NT2/D1 (cell line): Measurements from ENCODE around the gene MEX3A.
"Not testable (repeated sequence)": the region's sequence is repeated elsewhere in the genome, so short reads cannot be mapped to it uniquely, and the experiment has no call there.

Experiments used
- YY1 ChIP-seq: IDR thresholded peaks from 2 replicates; pipeline ENCODE4 v1.6.1; 2011; ENCODE audit not compliant: insufficient read length, insufficient read depth
- ZNF274 ChIP-seq: IDR thresholded peaks from 2 replicates; pipeline ENCODE4 v1.6.1; 2011; ENCODE audit warnings: mild to moderate bottlenecking, low read depth, low read length

DNA sequence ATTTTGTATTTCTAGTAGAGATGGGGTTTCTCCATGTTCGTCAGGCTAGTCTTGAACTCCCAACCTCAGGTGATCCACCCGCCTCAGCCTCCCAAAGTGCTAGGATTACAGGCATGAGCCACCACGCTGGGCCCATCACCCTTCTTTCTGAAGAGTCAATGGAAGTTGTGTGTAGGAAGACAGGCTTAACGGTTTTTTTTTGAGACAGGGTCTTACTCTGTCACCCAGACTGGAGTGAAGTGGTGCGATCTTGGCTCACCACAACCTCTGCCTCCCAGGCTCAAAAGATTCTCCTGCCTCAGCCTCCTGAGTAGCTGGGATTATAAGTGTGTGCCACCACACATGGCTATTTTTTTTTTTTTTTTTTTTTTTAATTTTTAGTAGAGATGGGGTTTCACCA lies 34.5 kb upstream of the MEX3A start:
- TF ChIP-seq YY1, ZNF274: not testable (repeated sequence)
